Measurements from ENCODE around the gene BICC1. TPM values are rescaled to one million over a fixed set of nuclear protein-coding genes. Genes with fewer than 3 reads are reported as not detected.

BICC1 gene
- total RNA-seq, 1 experiment from 2014 or later: 13.9 TPM

GRCh38 chr10:58867683-58868082, 355.0 kb downstream of the BICC1 start:
- TF ChIP-seq EZH2 (IDR thresholded peaks at IDR 0.05; ENCODE audit: low read length, unreplicated experiment) (no peak), CTCF (conservative IDR thresholded peaks at IDR 0.05; ENCODE audit: low read depth, low read length) (no peak), EZH2phosphoT487 (IDR thresholded peaks at IDR 0.05; ENCODE audit: borderline replicate concordance, low read length) (no peak)
- Histone ChIP-seq H3K4me1 (ENCODE audit: insufficient read depth, low read length) (peaks cover 3% of the 10 kb centered on the region; the same call in 1 of the 2 replicates), H3K9ac (ENCODE audit: low read length) (no peak overlapping the region), H3K27me3 (ENCODE audit: low read length) (no peaks in the 10 kb centered on the region), H3K79me2 (ENCODE audit: low read length) (no peaks in the 10 kb centered on the region), H3K4me2 (ENCODE audit: low read length) (no peak overlapping the region), H3K9me2 (replicated peaks; ENCODE audit: low read length) (no peaks in the 10 kb centered on the region), H3F3A (ENCODE audit: low read length, unreplicated experiment) (no peaks in the 10 kb centered on the region), H3K36me3 (ENCODE audit: low read depth, low read length) (no peaks in the 10 kb centered on the region), H2AFZ (ENCODE audit: low read length) (no peak overlapping the region), H3K27ac (ENCODE audit: low read length) (no peak overlapping the region), H3K4me3 (ENCODE audit: low read length) (no peak overlapping the region), H4K20me1 (ENCODE audit: low read length) (no peaks in the 10 kb centered on the region), H3K9me3 (ENCODE audit: low read length) (no peaks in the 10 kb centered on the region)
- no TSS peak for BruUV-seq (replicated peaks)
- ChIA-PET CTCF (no interaction called here), POLR2A (ENCODE audit: unreplicated experiment) (no interaction called here)
- intact Hi-C loops (cut with micrococcal nuclease): no loop called here
- DNase-seq (no peak), ATAC-seq (no peak)

- ATAC-seq (no peak), DNase-seq (no peak)
- Histone ChIP-seq H3K27ac (ENCODE audit: low read length) (no peak overlapping the region), H3K79me2 (ENCODE audit: low read length) (no peaks in the 10 kb centered on the region), H3K4me3 (ENCODE audit: low read length) (no peak overlapping the region), H2AFZ (ENCODE audit: low read length) (no peak overlapping the region), H3K27me3 (ENCODE audit: low read length) (no peaks in the 10 kb centered on the region), H3K9me2 (replicated peaks; ENCODE audit: low read length) (no peaks in the 10 kb centered on the region), H3K4me2 (ENCODE audit: low read length) (no peak overlapping the region), H3F3A (ENCODE audit: low read length, unreplicated experiment) (no peaks in the 10 kb centered on the region), H3K9me3 (ENCODE audit: low read length) (no peaks in the 10 kb centered on the region), H3K4me1 (ENCODE audit: insufficient read depth, low read length) (peaks cover 3% of the 10 kb centered on the region; the same call in 1 of the 2 replicates), H3K9ac (ENCODE audit: low read length) (no peak overlapping the region), H4K20me1 (ENCODE audit: low read length) (no peaks in the 10 kb centered on the region), H3K36me3 (ENCODE audit: low read depth, low read length) (no peaks in the 10 kb centered on the region)
- CTCF ChIA-PET: no interaction called here
- BruUV-seq (replicated peaks): no TSS peak
- TF ChIP-seq EZH2 (IDR thresholded peaks at IDR 0.05; ENCODE audit: low read length, unreplicated experiment): no peak
- no peak for TF ChIP-seq EZH2phosphoT487 (IDR thresholded peaks at IDR 0.05; ENCODE audit: borderline replicate concordance, low read length)
- TF ChIP-seq CTCF (conservative IDR thresholded peaks at IDR 0.05; ENCODE audit: low read depth, low read length): no peak
- POLR2A ChIA-PET (ENCODE audit: unreplicated experiment): no interaction called here
- intact Hi-C loops (cut with micrococcal nuclease): no loop called here
Measured at GRCh38 chr10:58868736-58869435, 356.2 kb downstream of the BICC1 start.

- ChIA-PET CTCF (no interaction called here), POLR2A (ENCODE audit: unreplicated experiment) (no interaction called here)
- Histone ChIP-seq H3K4me3 (ENCODE audit: low read length) (no peak overlapping the region), H3K9me3 (ENCODE audit: low read length) (no peaks in the 10 kb centered on the region), H3K36me3 (ENCODE audit: low read depth, low read length) (no peaks in the 10 kb centered on the region), H4K20me1 (ENCODE audit: low read length) (no peaks in the 10 kb centered on the region), H3K79me2 (ENCODE audit: low read length) (no peaks in the 10 kb centered on the region), H3K27me3 (ENCODE audit: low read length) (no peaks in the 10 kb centered on the region), H3K27ac (ENCODE audit: low read length) (no peak overlapping the region), H2AFZ (ENCODE audit: low read length) (no peak overlapping the region), H3K4me2 (ENCODE audit: low read length) (no peak overlapping the region), H3K9me2 (replicated peaks; ENCODE audit: low read length) (no peaks in the 10 kb centered on the region), H3K9ac (ENCODE audit: low read length) (no peak overlapping the region), H3F3A (ENCODE audit: low read length, unreplicated experiment) (no peaks in the 10 kb centered on the region), H3K4me1 (ENCODE audit: insufficient read depth, low read length) (peaks cover 3% of the 10 kb centered on the region; the same call in 1 of the 2 replicates)
- ATAC-seq: no peak
- no peak for DNase-seq
- intact Hi-C loops (cut with micrococcal nuclease): no loop called here
- TF ChIP-seq CTCF (conservative IDR thresholded peaks at IDR 0.05; ENCODE audit: low read depth, low read length): no peak
- no peak for TF ChIP-seq EZH2 (IDR thresholded peaks at IDR 0.05; ENCODE audit: low read length, unreplicated experiment)
- TF ChIP-seq EZH2phosphoT487 (IDR thresholded peaks at IDR 0.05; ENCODE audit: borderline replicate concordance, low read length): no peak
- BruUV-seq (replicated peaks): no TSS peak
Measured at GRCh38 chr10:58870070-58870469, 357.4 kb downstream of the BICC1 start.

Data from PC-3 (cell line).